Vagina (tissue), 2 donors: ENCODE measurements around the gene ACP7. TPM values are rescaled to one million over a fixed set of nuclear protein-coding genes. Genes with fewer than 3 reads are reported as not detected.
A peak's percentile ranks its signal among the peaks of the same experiment; 100 is the strongest.

ENCODE experiments used
- DNase-seq, 2 donors: peaks; one replicate each; pipeline ENCODE4 v3.0.0-alpha.2; 2017; ENCODE audit errors: extremely low spot score in 2 of 2
- H3K27ac ChIP-seq: fragments of 200-600 bp; sonication (generic); one replicate; pipeline ENCODE4 v1.5.1; 2019
- H3K27me3 ChIP-seq: fragments of 200-600 bp; sonication (generic); one replicate; pipeline ENCODE4 v1.5.1; 2019
- H3K36me3 ChIP-seq, 2 donors: fragments of 200-600 bp; sonication (generic); one replicate each; pipeline ENCODE4 v1.5.1; 2017 to 2019
- H3K4me1 ChIP-seq: fragments of 200-600 bp; sonication (generic); one replicate; pipeline ENCODE4 v1.5.1; 2019
- H3K4me3 ChIP-seq, 2 donors: fragments of 200-600 bp; sonication (generic); 1 replicate in 1 of 2; 2 replicates in 1 of 2; pipeline ENCODE4 v1.5.1; 2016 to 2019
- H3K9me3 ChIP-seq: fragments of 200-600 bp; sonication (generic); one replicate; pipeline ENCODE4 v1.5.1; 2019
- POLR2A ChIP-seq, 2 donors: fragments of 450-650 bp; IDR thresholded peaks; one replicate each; pipeline ENCODE4 v1.6.1; 2017; ENCODE audit warnings: antibody characterized with exemption in 2 of 2, mild to moderate bottlenecking in 2 of 2, moderate library complexity in 2 of 2
- POLR2AphosphoS5 ChIP-seq, 2 donors: sonication (generic); formaldehyde crosslinking; IDR thresholded peaks; one replicate each; pipeline ENCODE4 v1.9.0; 2017; ENCODE audit warnings: antibody characterized with exemption in 2 of 2, mild to moderate bottlenecking in 2 of 2, low read depth in 1 of 2; ENCODE audit not compliant: insufficient read depth in 1 of 2
- intact Hi-C: fragments of 100-400 bp; cut with DNase I; formaldehyde crosslinking; loops from one replicate; pipeline ENCODE4 v1.15.1; 2023
- total RNA-seq: library from RNA; depleted of rRNA; stranded (reverse); fragments of >200 nt; gene quantifications from one replicate; pipeline ENCODE4 v1.2.3, GENCODE V29; 2016
- TF ChIP-seq, protein P1 (sequence below), 3 experiments: fragments of 450-650 bp in 2 of 3; fragments of 200-600 bp in 1 of 3; sonication (generic) in 1 of 3; IDR thresholded peaks; one replicate each; pipeline ENCODE4 v1.5.1; 2017 to 2019; ENCODE audit warnings: antibody characterized with exemption in 3 of 3, mild to moderate bottlenecking in 2 of 3, moderate library complexity in 2 of 3

ACP7 gene
- total RNA-seq, 1 donor from 2014 or later, result not detected

DNA sequence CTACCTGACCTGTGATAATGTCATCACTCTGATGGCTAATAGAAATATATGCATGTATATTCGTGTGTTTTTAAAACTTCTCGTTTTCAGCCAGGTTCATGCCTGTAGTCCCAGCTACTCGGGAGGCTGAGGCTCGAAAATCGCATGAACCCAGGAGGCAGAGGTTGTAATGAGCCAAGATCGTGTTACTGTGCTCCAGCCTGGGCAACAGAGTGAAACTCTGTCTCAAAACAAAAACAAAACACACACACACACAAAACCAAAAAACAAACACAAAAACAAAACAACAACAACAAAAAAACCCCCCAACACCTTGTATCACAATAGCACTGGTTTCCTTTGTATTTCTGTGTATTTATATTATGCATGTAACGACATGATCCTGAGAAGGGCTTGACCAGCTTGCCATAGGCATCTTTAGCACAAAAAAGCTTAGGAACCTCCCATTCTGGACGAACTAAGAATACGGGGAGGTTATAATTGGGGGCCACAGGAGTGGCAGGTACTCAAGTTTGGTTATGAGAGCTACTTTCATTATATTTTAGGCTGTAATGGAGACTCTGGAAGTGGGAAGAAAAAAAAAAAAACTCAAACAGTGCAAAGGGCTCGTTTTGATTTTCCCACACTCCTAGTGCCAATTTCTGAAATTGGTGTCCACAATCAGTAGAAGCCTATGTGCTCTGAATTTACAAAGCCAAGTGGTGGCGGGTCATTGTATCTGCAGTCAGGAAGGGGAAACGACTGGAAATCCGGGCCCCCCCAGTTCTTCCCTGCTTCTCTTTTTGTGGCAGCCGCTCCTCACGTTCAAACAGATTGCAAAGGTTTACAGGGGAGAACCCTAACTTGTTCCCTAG lies 1.2 kb upstream of the ACP7 start:
- H3K27ac ChIP-seq, result no peak overlapping the region
- H3K4me3 ChIP-seq, result peak overlapping the region; percentile 39 to 42
- H3K9me3 ChIP-seq, result no peaks in the 10 kb centered on the region
- no peaks in the 10 kb centered on the region for H3K36me3 ChIP-seq
- H3K27me3 ChIP-seq, result peaks cover 6% of the 10 kb centered on the region
- DNase-seq, result no peak
- intact Hi-C loops, result no loop called here
- TF ChIP-seq, protein P1, sequence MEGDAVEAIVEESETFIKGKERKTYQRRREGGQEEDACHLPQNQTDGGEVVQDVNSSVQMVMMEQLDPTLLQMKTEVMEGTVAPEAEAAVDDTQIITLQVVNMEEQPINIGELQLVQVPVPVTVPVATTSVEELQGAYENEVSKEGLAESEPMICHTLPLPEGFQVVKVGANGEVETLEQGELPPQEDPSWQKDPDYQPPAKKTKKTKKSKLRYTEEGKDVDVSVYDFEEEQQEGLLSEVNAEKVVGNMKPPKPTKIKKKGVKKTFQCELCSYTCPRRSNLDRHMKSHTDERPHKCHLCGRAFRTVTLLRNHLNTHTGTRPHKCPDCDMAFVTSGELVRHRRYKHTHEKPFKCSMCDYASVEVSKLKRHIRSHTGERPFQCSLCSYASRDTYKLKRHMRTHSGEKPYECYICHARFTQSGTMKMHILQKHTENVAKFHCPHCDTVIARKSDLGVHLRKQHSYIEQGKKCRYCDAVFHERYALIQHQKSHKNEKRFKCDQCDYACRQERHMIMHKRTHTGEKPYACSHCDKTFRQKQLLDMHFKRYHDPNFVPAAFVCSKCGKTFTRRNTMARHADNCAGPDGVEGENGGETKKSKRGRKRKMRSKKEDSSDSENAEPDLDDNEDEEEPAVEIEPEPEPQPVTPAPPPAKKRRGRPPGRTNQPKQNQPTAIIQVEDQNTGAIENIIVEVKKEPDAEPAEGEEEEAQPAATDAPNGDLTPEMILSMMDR (IDR thresholded peaks at IDR 0.05), result no peak
- TF ChIP-seq POLR2A (IDR thresholded peaks at IDR 0.05), result no peak
- no peak for TF ChIP-seq POLR2AphosphoS5 (IDR thresholded peaks at IDR 0.05; ENCODE audit: insufficient read depth in 1 of 2, low read depth in 1 of 2)
- peaks cover 17% of the 10 kb centered on the region for H3K4me1 ChIP-seq

DNA sequence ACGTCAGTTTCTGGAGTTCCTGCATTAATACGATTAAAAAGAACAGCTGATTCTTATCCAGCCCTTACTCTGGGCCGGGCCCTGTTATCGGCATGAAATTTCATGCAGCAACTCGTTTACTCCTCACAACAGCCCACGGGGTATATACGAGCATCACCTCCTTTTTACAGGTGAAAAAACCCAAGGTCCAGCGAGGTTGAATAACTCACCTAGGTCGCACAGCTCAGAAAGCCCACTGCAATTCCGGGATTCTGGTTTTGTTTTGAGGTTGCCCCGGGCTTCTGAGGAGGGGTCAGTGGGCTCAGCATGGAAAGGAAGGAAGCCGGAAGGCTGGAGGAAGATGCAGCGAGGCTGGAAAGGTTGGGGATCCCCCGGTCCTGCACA lies 577 bp upstream of the ACP7 start:
- Histone ChIP-seq H3K36me3 (no peaks in the 10 kb centered on the region), H3K4me1 (peaks cover 17% of the 10 kb centered on the region), H3K4me3 (peak overlapping the region; percentile 39 to 42), H3K27me3 (peaks cover 6% of the 10 kb centered on the region), H3K27ac (no peak overlapping the region), H3K9me3 (no peaks in the 10 kb centered on the region)
- TF ChIP-seq POLR2A (IDR thresholded peaks at IDR 0.05) (no peak), POLR2AphosphoS5 (IDR thresholded peaks at IDR 0.05; ENCODE audit: insufficient read depth in 1 of 2, low read depth in 1 of 2) (no peak)
- TF ChIP-seq, protein P1 (IDR thresholded peaks at IDR 0.05), result no peak
- intact Hi-C loops, result no loop called here
- DNase-seq, result no peak

DNA sequence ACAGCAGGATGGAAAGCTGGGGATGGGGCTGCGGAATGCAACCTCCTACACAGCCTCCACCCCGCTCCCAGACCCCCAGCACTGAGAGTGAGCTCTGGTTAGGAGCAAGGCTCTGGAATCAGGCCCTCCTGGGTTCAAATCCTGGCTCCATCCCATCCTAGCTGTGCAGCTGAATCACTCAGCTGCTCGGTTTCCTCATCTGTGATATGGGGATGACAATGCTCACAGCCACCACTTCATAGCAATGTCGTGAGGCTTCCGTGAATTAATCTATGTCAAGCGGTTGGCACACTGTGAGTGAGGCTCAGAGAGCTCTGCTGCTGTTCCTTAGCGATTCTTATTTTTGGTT lies 538 bp downstream of the ACP7 start:
- intact Hi-C loops, result no loop called here
- Histone ChIP-seq H3K27ac (no peak overlapping the region), H3K4me1 (peaks cover 17% of the 10 kb centered on the region), H3K27me3 (peaks cover 6% of the 10 kb centered on the region), H3K9me3 (no peaks in the 10 kb centered on the region), H3K4me3 (peak overlapping the region; percentile 39 to 42), H3K36me3 (no peaks in the 10 kb centered on the region)
- TF ChIP-seq, protein P1 (IDR thresholded peaks at IDR 0.05), result no peak
- TF ChIP-seq POLR2AphosphoS5 (IDR thresholded peaks at IDR 0.05; ENCODE audit: insufficient read depth in 1 of 2, low read depth in 1 of 2) (no peak), POLR2A (IDR thresholded peaks at IDR 0.05) (no peak)
- DNase-seq, result no peak

DNA sequence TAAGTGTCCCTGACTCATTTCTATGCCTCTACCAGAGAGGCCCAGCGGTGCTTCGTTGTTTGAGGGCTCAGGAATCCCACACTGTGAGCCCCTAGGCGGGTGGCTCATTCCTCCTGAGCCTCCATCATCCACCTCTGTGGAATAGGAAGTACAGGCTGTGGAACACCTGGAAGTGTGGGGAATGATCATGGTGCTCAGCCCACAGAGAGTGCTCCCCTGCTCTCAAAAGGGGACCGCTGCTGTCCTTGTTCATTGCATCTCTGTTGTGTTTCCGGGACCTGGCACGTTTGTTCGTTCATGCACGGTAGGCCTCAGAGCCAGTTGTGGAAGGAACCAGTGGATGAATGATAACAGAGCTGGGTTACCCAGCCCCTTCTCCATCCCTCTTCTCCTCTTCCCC lies 1.2 kb downstream of the ACP7 start:
- Histone ChIP-seq H3K36me3 (no peaks in the 10 kb centered on the region), H3K27ac (no peak overlapping the region), H3K4me1 (peaks cover 17% of the 10 kb centered on the region), H3K4me3 (no peak overlapping the region), H3K9me3 (no peaks in the 10 kb centered on the region), H3K27me3 (peaks cover 6% of the 10 kb centered on the region)
- no peak for DNase-seq
- intact Hi-C loops, result no loop called here
- TF ChIP-seq POLR2A (IDR thresholded peaks at IDR 0.05), result no peak
- TF ChIP-seq POLR2AphosphoS5 (IDR thresholded peaks at IDR 0.05; ENCODE audit: insufficient read depth in 1 of 2, low read depth in 1 of 2), result no peak
- TF ChIP-seq, protein P1 (IDR thresholded peaks at IDR 0.05), result no peak

DNA sequence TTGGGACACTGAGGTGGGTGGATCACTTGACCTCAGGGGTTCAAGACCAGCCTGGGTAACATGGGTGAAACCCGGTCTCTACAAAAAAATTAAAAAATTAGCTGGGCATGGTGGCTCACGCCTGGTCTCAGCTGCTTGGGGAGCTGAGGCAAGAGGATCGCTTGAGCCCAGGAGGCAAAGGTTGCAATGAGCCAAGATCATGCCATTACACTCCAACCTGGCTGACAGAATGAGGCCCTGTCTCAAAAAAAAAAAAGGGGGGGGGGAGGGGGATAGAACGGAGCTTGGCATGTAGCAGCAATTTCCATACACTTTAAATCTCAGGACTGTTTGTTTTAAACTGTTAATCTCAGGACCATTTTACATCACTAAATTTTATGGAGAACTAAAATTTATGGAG lies 2.2 kb downstream of the ACP7 start:
- Histone ChIP-seq H3K27me3 (peaks cover 6% of the 10 kb centered on the region), H3K4me1 (peaks cover 17% of the 10 kb centered on the region)
- intact Hi-C loops, result no loop called here

More for the DNA sequence above, 2.2 kb downstream of the ACP7 start:
- no peaks in the 10 kb centered on the region for H3K36me3 ChIP-seq
- no peak for DNase-seq
- no peak overlapping the region for H3K27ac ChIP-seq
- no peaks in the 10 kb centered on the region for H3K9me3 ChIP-seq
- TF ChIP-seq, protein P1 (IDR thresholded peaks at IDR 0.05), result no peak
- TF ChIP-seq POLR2A (IDR thresholded peaks at IDR 0.05) (no peak), POLR2AphosphoS5 (IDR thresholded peaks at IDR 0.05; ENCODE audit: insufficient read depth in 1 of 2, low read depth in 1 of 2) (no peak)
- no peak overlapping the region for H3K4me3 ChIP-seq
